HG03460 (cell line): ENCODE measurements around the gene RGPD8.
"Not testable (repeated sequence)": the region's sequence is repeated elsewhere in the genome, so short reads cannot be mapped to it uniquely, and the experiment has no call there.

Source experiments
- ATAC-seq: cut with Tn5 transposase; IDR thresholded peaks from one replicate; pipeline ENCODE4 v1.9.1; 2021; ENCODE audit not compliant: unreplicated experiment

RGPD8 gene

GRCh38 chr2:112435716-112436431 lies 2.4 kb upstream of the RGPD8 start:
- not testable (repeated sequence) for ATAC-seq

GRCh38 chr2:112434890-112435715 lies 1.7 kb upstream of the RGPD8 start:
- ATAC-seq = not testable (repeated sequence)

- ATAC-seq = no peak
Measured at GRCh38 chr2:112433932-112434730, 686 bp upstream of the RGPD8 start.

- ATAC-seq = peak; percentile 38
Measured at GRCh38 chr2:112432735-112433479, 538 bp downstream of the RGPD8 start.

- not testable (repeated sequence) for ATAC-seq
Measured at GRCh38 chr2:112432390-112432734, 1.1 kb downstream of the RGPD8 start.

- not testable (repeated sequence) for ATAC-seq
Measured at GRCh38 chr2:112431587-112432295, 1.7 kb downstream of the RGPD8 start.

GRCh38 chr2:112424553-112424952 lies 8.9 kb downstream of the RGPD8 start:
- ATAC-seq = not testable (repeated sequence)

GRCh38 chr2:112416860-112417259 lies 16.6 kb downstream of the RGPD8 start:
- ATAC-seq = not testable (repeated sequence)

GRCh38 chr2:112360055-112360454 lies 73.4 kb downstream of the RGPD8 start:
- ATAC-seq = not testable (repeated sequence)

GRCh38 chr2:112354335-112354734 lies 79.1 kb downstream of the RGPD8 start:
- not testable (repeated sequence) for ATAC-seq

GRCh38 chr2:112352809-112353603 lies 80.4 kb downstream of the RGPD8 start:
- ATAC-seq = not testable (repeated sequence)

- ATAC-seq = not testable (repeated sequence)
Measured at GRCh38 chr2:112352292-112352691, 81.2 kb downstream of the RGPD8 start.

- no peak for ATAC-seq
Measured at GRCh38 chr2:112345030-112346027, 88.1 kb downstream of the RGPD8 start.

- no peak for ATAC-seq
Measured at GRCh38 chr2:112343827-112344585, 89.4 kb downstream of the RGPD8 start.

- ATAC-seq = no peak
Measured at GRCh38 chr2:112342067-112342550, 91.3 kb downstream of the RGPD8 start.

- no peak for ATAC-seq
Measured at GRCh38 chr2:112340475-112341267, 92.8 kb downstream of the RGPD8 start.
